HCT116 (cell line): ENCODE data around the gene ZBTB39. TPM values are rescaled to one million over a fixed set of nuclear protein-coding genes. Genes with fewer than 3 reads are reported as not detected.

Experiments
- ATAC-seq: fragments of 200-7000 bp; cut with Tn5 transposase; 2 replicates; pipeline ENCODE4 v1.9.1; 2020; ENCODE audit warnings: mild to moderate bottlenecking, moderate library complexity
- BruUV-seq: library from RNA; stranded (reverse); fragments of 400-500 nt; replicated peaks from 2 replicates; lab custom pipeline; 2021; lab: Mats Ljungman, UMichigan
- CTCF ChIA-PET: fragments of 300-600 bp; sonication (Branson Sonifier 250); formaldehyde crosslinking; loops from one replicate; lab custom pipeline; 2021; ENCODE audit warnings: antibody characterized with exemption; lab: Charles Lee
- POLR2A ChIA-PET: fragments of 300-600, 350-600 bp; sonication (Branson Sonifier 250); formaldehyde crosslinking; loops from one replicate; lab custom pipeline; 2021; ENCODE audit warnings: antibody characterized with exemption; lab: Charles Lee
- RAD21 ChIA-PET, 2 experiments: fragments of 300-600 bp; sonication (Branson Sonifier 250); formaldehyde crosslinking; loops; one replicate each; lab custom pipeline; 2023; ENCODE audit warnings: low total read pairs in 2 of 2; ENCODE audit not compliant: uncharacterized antibody in 2 of 2, unreplicated experiment in 2 of 2, low non-redundant PET in 1 of 2; lab: Charles Lee
- DNase-seq: peaks from one replicate; pipeline ENCODE4 v3.0.0-alpha.2; 2010; ENCODE audit warnings: low read depth, low spot score
- H2AFZ ChIP-seq: fragments of 200-600 bp; shearing (Covaris generic), sonication (generic); 2 replicates; pipeline ENCODE4 v1.6.1; 2017; ENCODE audit warnings: low read depth, mixed run types, mixed read lengths, antibody characterized with exemption, low read length; ENCODE audit not compliant: poor library complexity, severe bottlenecking
- H3K27ac ChIP-seq: 2 replicates; pipeline ENCODE4 v1.5.1; 2012; ENCODE audit warnings: low read depth, low read length
- H3K27me3 ChIP-seq: fragments of 200-600 bp; sonication (generic); 2 replicates; pipeline ENCODE4 v1.6.1; 2016; ENCODE audit warnings: mixed run types, low read length, mixed read lengths; ENCODE audit not compliant: insufficient read depth
- H3K36me3 ChIP-seq, 2 experiments: fragments of 200-500 bp in 1 of 2; fragments of 200-600 bp in 1 of 2; sonication (Bioruptor generic) in 1 of 2; sonication (generic) in 1 of 2; 2 replicates each; pipeline versions ENCODE4 v1.5.1 to v1.6.1; 2014 to 2016; ENCODE audit warnings: low read length in 2 of 2, inconsistent platforms in 1 of 2, mixed read lengths in 1 of 2, mixed run types in 1 of 2; ENCODE audit not compliant: insufficient read depth in 2 of 2, control insufficient read depth in 1 of 2
- H3K4me1 ChIP-seq, 2 experiments: fragments of 200-600 bp in 1 of 2; sonication (generic) in 1 of 2; 2 replicates each; pipeline versions ENCODE4 v1.5.1 to v1.6.1; 2012 to 2017; ENCODE audit warnings: low read length in 2 of 2, inconsistent platforms in 1 of 2, mild to moderate bottlenecking in 1 of 2, mixed read lengths in 1 of 2, mixed run types in 1 of 2, moderate library complexity in 1 of 2; ENCODE audit not compliant: insufficient read depth in 2 of 2, control insufficient read depth in 1 of 2
- H3K4me2 ChIP-seq: fragments of 200-600 bp; sonication (generic); 2 replicates; pipeline ENCODE4 v1.6.1; 2017; ENCODE audit warnings: mixed run types, low read length, mixed read lengths
- H3K4me3 ChIP-seq, 2 experiments: fragments of 200-600 bp in 1 of 2; sonication (generic) in 1 of 2; replicated peaks in 1 of 2; 2 replicates each; pipeline ENCODE4 v1.5.1; 2011 to 2016; ENCODE audit warnings: low read length in 2 of 2, control low read depth in 1 of 2, low read depth in 1 of 2, mild to moderate bottlenecking in 1 of 2, mixed read lengths in 1 of 2, mixed run types in 1 of 2
- H3K79me2 ChIP-seq: fragments of 200-600 bp; sonication (generic); 2 replicates; pipeline ENCODE4 v1.6.1; 2017; ENCODE audit warnings: mild to moderate bottlenecking, mixed run types, low read length, moderate library complexity, mixed read lengths; ENCODE audit not compliant: insufficient read depth
- H3K9ac ChIP-seq: fragments of 200-600 bp; sonication (generic); 2 replicates; pipeline ENCODE4 v1.6.1; 2016; ENCODE audit warnings: low read length, mixed read lengths
- H3K9me2 ChIP-seq: fragments of 200-600 bp; sonication (generic), shearing (Covaris generic); 2 replicates; pipeline ENCODE4 v1.6.1; 2017; ENCODE audit warnings: mixed run types, mild to moderate bottlenecking, moderate library complexity; ENCODE audit not compliant: insufficient read depth
- H3K9me3 ChIP-seq, 2 experiments: fragments of 200-500 bp in 1 of 2; fragments of 200-600 bp in 1 of 2; sonication (Bioruptor generic) in 1 of 2; sonication (generic) in 1 of 2; 2 replicates each; pipeline ENCODE4 v1.6.1; 2014 to 2017; ENCODE audit warnings: low read length in 2 of 2, mixed read lengths in 2 of 2, inconsistent platforms in 1 of 2, low read depth in 1 of 2, mild to moderate bottlenecking in 1 of 2, mixed run types in 1 of 2, moderate library complexity in 1 of 2; ENCODE audit not compliant: control insufficient read depth in 1 of 2, insufficient read depth in 1 of 2
- H4K20me1 ChIP-seq: fragments of 200-600 bp; sonication (generic), shearing (Covaris generic); 2 replicates; pipeline ENCODE4 v1.6.1; 2017; ENCODE audit warnings: mixed run types, mild to moderate bottlenecking, moderate library complexity; ENCODE audit not compliant: insufficient read depth
- ATF3 ChIP-seq: IDR thresholded peaks from 2 replicates; pipeline ENCODE4 v1.6.1; 2012
- ELF1 ChIP-seq: IDR thresholded peaks from 2 replicates; pipeline ENCODE4 v1.6.1; 2012; ENCODE audit warnings: low read depth, borderline replicate concordance
- EZH2phosphoT487 ChIP-seq: fragments of 200-600 bp; IDR thresholded peaks from 2 replicates; pipeline ENCODE4 v1.6.1; 2018; ENCODE audit warnings: antibody characterized with exemption, borderline replicate concordance
- FOSL1 ChIP-seq: IDR thresholded peaks from 2 replicates; pipeline ENCODE4 v1.6.1; 2012; ENCODE audit warnings: low read depth
- POLR2AphosphoS5 ChIP-seq: IDR thresholded peaks from 2 replicates; pipeline ENCODE4 v1.6.1; 2011; ENCODE audit warnings: mild to moderate bottlenecking, low read depth, low read length, moderate library complexity
- RAD21 ChIP-seq: IDR thresholded peaks from 2 replicates; pipeline ENCODE4 v1.6.1; 2012; ENCODE audit warnings: low read depth, mild to moderate bottlenecking
- REST ChIP-seq: IDR thresholded peaks from 2 replicates; pipeline ENCODE4 v1.6.1; 2012; ENCODE audit warnings: low read depth
- SP1 ChIP-seq: IDR thresholded peaks from 2 replicates; pipeline ENCODE4 v1.6.1; 2012; ENCODE audit warnings: low read depth
- TCF7L2 ChIP-seq: IDR thresholded peaks from 2 replicates; pipeline ENCODE4 v1.7.0; 2011; ENCODE audit warnings: borderline replicate concordance, inconsistent platforms; ENCODE audit not compliant: insufficient read depth, insufficient read length; ENCODE audit errors: extremely low read depth
- ZBTB33 ChIP-seq: IDR thresholded peaks from 2 replicates; pipeline ENCODE4 v1.6.1; 2011; ENCODE audit warnings: mild to moderate bottlenecking, low read length, moderate library complexity; ENCODE audit not compliant: insufficient replicate concordance; ENCODE audit errors: extremely low read depth
- ZFX ChIP-seq: fragments of 450-650 bp; IDR thresholded peaks from 2 replicates; pipeline ENCODE4 v1.6.1; 2017
- ZNF274 ChIP-seq: fragments of 200-500 bp; sonication (Bioruptor generic); IDR thresholded peaks from 2 replicates; pipeline ENCODE4 v1.6.1; 2014; ENCODE audit warnings: mild to moderate bottlenecking, low read depth, low read length, inconsistent platforms
- intact Hi-C: fragments of 100-400 bp; cut with micrococcal nuclease; formaldehyde crosslinking; loops from 2 replicates; pipeline ENCODE4 v1.10.0; 2022
- total RNA-seq: library from RNA; stranded (reverse); gene quantifications from one replicate; pipeline ENCODE4 v1.2.1, GENCODE V29; 2021; ENCODE audit not compliant: unreplicated experiment

ZBTB39 gene
- total RNA-seq, 1 experiment from 2014 or later, result 12.3 TPM

- ChIA-PET CTCF (no interaction called here), POLR2A (no interaction called here), RAD21 (no interaction called here)
- peaks cover 20% of the 10 kb centered on the region; the same call in 1 of the 2 replicates for H3K27me3 ChIP-seq
- no peaks in the 10 kb centered on the region for H3K9me2 ChIP-seq
- H3K4me2 ChIP-seq, result no peak overlapping the region
- no peak overlapping the region for H2AFZ ChIP-seq
- no peak overlapping the region for H3K27ac ChIP-seq
- no peaks in the 10 kb centered on the region for H4K20me1 ChIP-seq
- H3K36me3 ChIP-seq, result no peaks in the 10 kb centered on the region
- no TSS peak for BruUV-seq
- no peak overlapping the region for H3K9ac ChIP-seq
- intact Hi-C loops, result no loop called here
- ATAC-seq, result no peak
- no peaks in the 10 kb centered on the region for H3K9me3 ChIP-seq
- no peak for DNase-seq
- no peaks in the 10 kb centered on the region for H3K4me1 ChIP-seq
- no peak for TF ChIP-seq RAD21
- no peak for TF ChIP-seq FOSL1
- H3K79me2 ChIP-seq, result no peaks in the 10 kb centered on the region
- H3K4me3 ChIP-seq, result no peak overlapping the region
Measured at GRCh38 chr12:57039016-57039798, 32.9 kb upstream of the ZBTB39 start.

DNA sequence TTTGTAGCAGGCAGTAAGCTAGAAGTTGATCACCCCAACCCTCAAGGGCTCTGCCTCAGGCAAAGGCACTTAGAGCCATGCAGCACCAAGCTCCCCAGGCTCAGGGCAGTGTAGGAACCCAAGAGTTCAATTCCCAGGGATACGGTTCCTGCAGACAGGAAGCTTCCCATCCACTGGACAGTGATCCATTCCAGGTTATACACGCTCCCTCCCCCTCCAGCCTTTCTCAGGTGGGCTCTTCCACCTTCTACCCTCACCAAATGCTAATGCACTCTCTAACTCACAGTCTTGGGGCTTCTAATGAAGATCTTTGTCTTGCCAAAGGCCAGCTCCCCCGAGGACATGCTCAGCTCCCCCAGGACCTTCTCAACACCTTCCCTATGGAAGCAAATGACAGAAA, 30.9 kb upstream of the ZBTB39 start:
- H3K79me2 ChIP-seq, result no peaks in the 10 kb centered on the region
- no peaks in the 10 kb centered on the region for H3K36me3 ChIP-seq
- H3K9me3 ChIP-seq, result no peaks in the 10 kb centered on the region
- no peak overlapping the region for H2AFZ ChIP-seq
- no peak for DNase-seq
- POLR2A ChIA-PET, result no interaction called here
- H3K27me3 ChIP-seq, result peaks cover 14% of the 10 kb centered on the region; the same call in 1 of the 2 replicates
- no peak for ATAC-seq
- no TSS peak for BruUV-seq
- H3K9ac ChIP-seq, result no peak overlapping the region
- intact Hi-C loops, result no loop called here
- H3K27ac ChIP-seq, result no peak overlapping the region
- H3K4me1 ChIP-seq, result peaks cover 0 to 4% of the 10 kb centered on the region in 2 experiments; a peak in 1 of 4 replicates
- no peak overlapping the region for H3K4me2 ChIP-seq
- TF ChIP-seq SP1, result no peak
- no peak for TF ChIP-seq ZBTB33
- TF ChIP-seq REST, result no peak
- TF ChIP-seq TCF7L2, result no peak
- no peak for TF ChIP-seq ZFX
- no peak for TF ChIP-seq ELF1
- no peak for TF ChIP-seq POLR2AphosphoS5
- TF ChIP-seq EZH2phosphoT487, result no peak
- no peak for TF ChIP-seq ATF3
- no peak for TF ChIP-seq FOSL1
- no peak for TF ChIP-seq ZNF274
- no peaks in the 10 kb centered on the region for H4K20me1 ChIP-seq
- H3K9me2 ChIP-seq, result no peaks in the 10 kb centered on the region
- no peak overlapping the region for H3K4me3 ChIP-seq
- CTCF ChIA-PET, result no interaction called here
- RAD21 ChIA-PET, result no interaction called here
